Effector memory CD4-positive, alpha-beta T cell (primary cell): Measurements from ENCODE around the gene CBR3.

Source experiments
- DNase-seq, 3 donors: peaks; one replicate each; pipeline ENCODE4 v3.0.0-alpha.2; 2020
- H3K27ac ChIP-seq: 2 replicates; pipeline ENCODE4 v1.7.0; 2013; ENCODE audit warnings: mild to moderate bottlenecking, low read length, moderate library complexity; ENCODE audit not compliant: insufficient read depth, poor library complexity, severe bottlenecking
- H3K27me3 ChIP-seq: replicated peaks from 2 replicates; pipeline ENCODE4 v1.7.0; 2013; ENCODE audit warnings: mild to moderate bottlenecking, low read length; ENCODE audit not compliant: insufficient read depth, control insufficient read depth, poor library complexity, severe bottlenecking
- H3K36me3 ChIP-seq: 2 replicates; pipeline ENCODE4 v1.7.0; 2013; ENCODE audit warnings: mild to moderate bottlenecking, low read length, moderate library complexity; ENCODE audit not compliant: control insufficient read depth, insufficient read depth
- H3K4me1 ChIP-seq: 2 replicates; pipeline ENCODE4 v1.7.0; 2013; ENCODE audit warnings: low read length, mild to moderate bottlenecking; ENCODE audit not compliant: control insufficient read depth, insufficient read depth, poor library complexity, severe bottlenecking
- H3K4me3 ChIP-seq: 2 replicates; pipeline ENCODE4 v1.7.0; 2013; ENCODE audit warnings: low read length, low read depth, mild to moderate bottlenecking; ENCODE audit not compliant: insufficient read depth, poor library complexity, severe bottlenecking
- H3K9me3 ChIP-seq: 2 replicates; pipeline ENCODE4 v1.7.0; 2013; ENCODE audit warnings: mild to moderate bottlenecking, low read length, moderate library complexity; ENCODE audit not compliant: control insufficient read depth
- total RNA-seq, 3 donors: gene quantifications; one replicate each; lab custom pipeline; 2026; lab: John Stamatoyannopoulos, UW

The CBR3 gene
- total RNA-seq: 4.0 to 5.4 (median 5.2) reads per million in 3 donors

GRCh38 chr21:36134803-36135390, at the start of gene CBR3:
CBR3 (plus strand) TSS chr21:36135079; CDS start chr21:36135193, 114 bp downstream.
- Histone ChIP-seq H3K36me3 (no peaks in the 10 kb centered on the region), H3K4me3 (peak within 1 kb of the TSS; percentile 77), H3K27me3 (no peaks in the 10 kb centered on the region), H3K9me3 (no peaks in the 10 kb centered on the region), H3K27ac (peak within 1 kb of the TSS; percentile 61), H3K4me1 (peaks cover 15% of the 10 kb centered on the region)
- peak in 1 of 3 donors; percentile 21 for DNase-seq

- H3K4me1 ChIP-seq: no peaks in the 10 kb centered on the region
- no peak overlapping the region for H3K4me3 ChIP-seq
- no peak for DNase-seq
- no peaks in the 10 kb centered on the region for H3K27me3 ChIP-seq
- H3K9me3 ChIP-seq: peaks cover under 1% of the 10 kb centered on the region
- no peaks in the 10 kb centered on the region for H3K36me3 ChIP-seq
- no peak overlapping the region for H3K27ac ChIP-seq
Observed at GRCh38 chr21:36087362-36088138, 47.3 kb upstream of the CBR3 start.

- Histone ChIP-seq H3K27ac (no peak overlapping the region), H3K36me3 (no peaks in the 10 kb centered on the region), H3K4me3 (no peak overlapping the region), H3K9me3 (peaks cover 12% of the 10 kb centered on the region), H3K4me1 (no peaks in the 10 kb centered on the region), H3K27me3 (no peaks in the 10 kb centered on the region)
- no peak for DNase-seq
Observed at GRCh38 chr21:36089946-36090345, 44.9 kb upstream of the CBR3 start.

- no peaks in the 10 kb centered on the region for H3K36me3 ChIP-seq
- H3K4me3 ChIP-seq: no peak overlapping the region
- no peaks in the 10 kb centered on the region for H3K27me3 ChIP-seq
- H3K4me1 ChIP-seq: no peaks in the 10 kb centered on the region
- peaks cover 12% of the 10 kb centered on the region for H3K9me3 ChIP-seq
- no peak overlapping the region for H3K27ac ChIP-seq
- DNase-seq: no peak
Observed at GRCh38 chr21:36092681-36093080, 42.2 kb upstream of the CBR3 start.

GRCh38 chr21:36093512-36093911, 41.4 kb upstream of the CBR3 start:
- H3K9me3 ChIP-seq: peaks cover 12% of the 10 kb centered on the region
- H3K36me3 ChIP-seq: no peaks in the 10 kb centered on the region

GRCh38 chr21:36096398-36097290, 38.2 kb upstream of the CBR3 start:
- Histone ChIP-seq H3K4me3 (no peak overlapping the region), H3K36me3 (no peaks in the 10 kb centered on the region), H3K27me3 (no peaks in the 10 kb centered on the region), H3K9me3 (peaks cover 12% of the 10 kb centered on the region), H3K27ac (no peak overlapping the region), H3K4me1 (no peaks in the 10 kb centered on the region)
- no peak for DNase-seq

More at GRCh38 chr21:36093512-36093911, 41.4 kb upstream of the CBR3 start:
- Histone ChIP-seq H3K27me3 (no peaks in the 10 kb centered on the region), H3K4me3 (no peak overlapping the region), H3K27ac (no peak overlapping the region), H3K4me1 (no peaks in the 10 kb centered on the region)
- DNase-seq: no peak

- H3K4me1 ChIP-seq: no peaks in the 10 kb centered on the region
- no peaks in the 10 kb centered on the region for H3K36me3 ChIP-seq
- no peak overlapping the region for H3K4me3 ChIP-seq
- no peak for DNase-seq
- no peak overlapping the region for H3K27ac ChIP-seq
- H3K9me3 ChIP-seq: peaks cover 11% of the 10 kb centered on the region
- H3K27me3 ChIP-seq: no peaks in the 10 kb centered on the region
Observed at GRCh38 chr21:36097427-36098181, 37.3 kb upstream of the CBR3 start.

- no peaks in the 10 kb centered on the region for H3K4me1 ChIP-seq
- H3K4me3 ChIP-seq: no peak overlapping the region
- H3K27ac ChIP-seq: no peak overlapping the region
- DNase-seq: no peak
- no peaks in the 10 kb centered on the region for H3K27me3 ChIP-seq
- peaks cover 5% of the 10 kb centered on the region for H3K9me3 ChIP-seq
- H3K36me3 ChIP-seq: no peaks in the 10 kb centered on the region
Observed at GRCh38 chr21:36098182-36098532, 36.7 kb upstream of the CBR3 start.

GRCh38 chr21:36099000-36099399, 35.9 kb upstream of the CBR3 start:
- no peaks in the 10 kb centered on the region for H3K4me1 ChIP-seq
- no peaks in the 10 kb centered on the region for H3K9me3 ChIP-seq
- no peak overlapping the region for H3K27ac ChIP-seq
- H3K36me3 ChIP-seq: no peaks in the 10 kb centered on the region
- no peaks in the 10 kb centered on the region for H3K27me3 ChIP-seq
- no peak overlapping the region for H3K4me3 ChIP-seq
- DNase-seq: no peak
